K562 (cell line): ENCODE measurements around the gene MRPL42. TPM values are rescaled to one million over a fixed set of nuclear protein-coding genes. Genes with fewer than 3 reads are reported as not detected.
A peak's percentile ranks its signal among the peaks of the same experiment; 100 is the strongest.

Source experiments
- ADNP ChIP-seq: fragments of 200-800 bp; sonication (Bioruptor generic); IDR thresholded peaks from 2 replicates; pipeline ENCODE4 v1.6.1; 2016; ENCODE audit warnings: missing genetic modification characterization, missing compliant biosample characterization
- CLOCK ChIP-seq: fragments of 250-450 bp; sonication (Bioruptor Pico); IDR thresholded peaks from 2 replicates; pipeline ENCODE4 v1.4.0; 2020; ENCODE audit warnings: mild to moderate bottlenecking, moderate library complexity, borderline replicate concordance
- CREB1 ChIP-seq, 2 experiments: sonication (generic) in 1 of 2; formaldehyde crosslinking in 1 of 2; IDR thresholded peaks; 2 replicates each; pipeline versions ENCODE4 v1.6.1 to v1.8.0; 2012 to 2022; ENCODE audit warnings: inconsistent platforms in 1 of 2, mild to moderate bottlenecking in 1 of 2, missing genetic modification reagents in 1 of 2, moderate library complexity in 1 of 2
- CREM ChIP-seq: IDR thresholded peaks from 2 replicates; pipeline ENCODE4 v1.6.1; 2014; ENCODE audit warnings: antibody characterized with exemption, low read depth
- HDAC2 ChIP-seq: fragments of 450-650 bp; IDR thresholded peaks from 2 replicates; pipeline ENCODE4 v1.6.1; 2016; ENCODE audit warnings: mild to moderate bottlenecking
- HINFP ChIP-seq: fragments of 450-650 bp; conservative IDR thresholded peaks from 2 replicates; pipeline ENCODE4 v1.6.1; 2016; ENCODE audit warnings: missing genetic modification characterization, low read depth, mild to moderate bottlenecking, control low read depth, missing compliant biosample characterization
- IRF2 ChIP-seq: sonication (generic); formaldehyde crosslinking; IDR thresholded peaks from 2 replicates; pipeline ENCODE4 v1.8.1; 2022; ENCODE audit warnings: mild to moderate bottlenecking, missing genetic modification reagents
- KLF13 ChIP-seq: fragments of 450-650 bp; IDR thresholded peaks from 2 replicates; pipeline ENCODE4 v1.6.1; 2016; ENCODE audit warnings: missing genetic modification characterization, low read depth, mild to moderate bottlenecking, missing compliant biosample characterization, moderate library complexity, borderline replicate concordance
- MLLT1 ChIP-seq, 2 experiments: fragments of 450-650 bp; IDR thresholded peaks; 2 replicates each; pipeline ENCODE4 v1.6.1; 2016
- NCOR1 ChIP-seq: fragments of 450-650 bp; IDR thresholded peaks from 2 replicates; pipeline ENCODE4 v1.6.1; 2016; ENCODE audit warnings: mild to moderate bottlenecking, moderate library complexity
- POLR2A ChIP-seq: fragments of 450-650 bp; conservative IDR thresholded peaks from 2 replicates; pipeline ENCODE4 v1.6.1; 2016
- RAD51 ChIP-seq: fragments of 450-650 bp; IDR thresholded peaks from 2 replicates; pipeline ENCODE4 v1.7.1; 2016; ENCODE audit warnings: low read depth, mild to moderate bottlenecking, borderline replicate concordance
- SAP30 ChIP-seq: fragments of 200-600 bp; sonication (generic); IDR thresholded peaks from 2 replicates; pipeline ENCODE4 v1.6.1; 2012; ENCODE audit warnings: borderline replicate concordance, low read depth, mild to moderate bottlenecking, moderate library complexity, low read length, control low read depth, inconsistent platforms; ENCODE audit not compliant: insufficient read depth, poor library complexity, severe bottlenecking
- SNRNP70 ChIP-seq: fragments of 200-400 bp; formaldehyde crosslinking; optimal IDR thresholded peaks from 2 replicates; pipeline ENCODE3; 2017; ENCODE audit warnings: low read depth, low read length
- STAG1 ChIP-seq: sonication (generic); formaldehyde crosslinking; IDR thresholded peaks from 2 replicates; pipeline ENCODE4 v1.5.0; 2020; ENCODE audit warnings: missing genetic modification reagents, borderline replicate concordance
- TARDBP ChIP-seq: fragments of 450-650 bp; IDR thresholded peaks from 2 replicates; pipeline ENCODE4 v1.6.1; 2016
- XRCC4 ChIP-seq: IDR thresholded peaks from one replicate; pipeline ENCODE4 v1.6.1; 2011; ENCODE audit not compliant: insufficient read depth, insufficient read length; ENCODE audit errors: extremely low read depth
- ZBTB12 ChIP-seq: fragments of 250-450 bp; sonication (Bioruptor Pico); IDR thresholded peaks from 2 replicates; pipeline ENCODE4 v1.4.0; 2020
- ZNF165 ChIP-seq: fragments of 250-450 bp; sonication (Bioruptor Pico); IDR thresholded peaks from 2 replicates; pipeline ENCODE4 v1.4.0; 2020; ENCODE audit warnings: borderline replicate concordance
- ZNF232 ChIP-seq: sonication (generic); formaldehyde crosslinking; IDR thresholded peaks from 2 replicates; pipeline ENCODE4 v1.8.0; 2022; ENCODE audit warnings: mild to moderate bottlenecking, missing genetic modification reagents
- ZNF24 ChIP-seq: fragments of 450-650 bp; IDR thresholded peaks from 2 replicates; pipeline ENCODE4 v1.6.1; 2016
- ZNF274 ChIP-seq: IDR thresholded peaks from 2 replicates; pipeline ENCODE4 v1.6.1; 2011; ENCODE audit warnings: low read depth, mild to moderate bottlenecking, low read length, moderate library complexity, borderline replicate concordance
- ZNF316 ChIP-seq: fragments of 450-650 bp; IDR thresholded peaks from 2 replicates; pipeline ENCODE4 v1.6.1; 2016
- ZNF384 ChIP-seq: IDR thresholded peaks from 2 replicates; pipeline ENCODE4 v1.6.1; 2012; ENCODE audit warnings: low read depth, low read length, improper control_type of control experiment
- polyA plus RNA-seq, 8 experiments: library from polyadenylated mRNA; depleted of rRNA in 4 of 8; stranded (reverse) in 5 of 8; unstranded in 3 of 8; fragments of >200 nt; fragmentation: Nextera tagmentation in 2 of 8; fragmentation: Illumina TruSeq in 1 of 8; extraction: Ambion mirVana in 2 of 8; extraction: Trizol in 1 of 8; gene quantifications; 2 replicates each; pipeline versions ENCODE4 v1.2.1 to v1.2.3, GENCODE V29; 2011 to 2014; ENCODE audit warnings: inconsistent platforms in 1 of 8, missing spikeins in 1 of 8
- total RNA-seq, 7 experiments: library from RNA; depleted of rRNA in 6 of 7; stranded (reverse); fragments of >200 nt in 6 of 7; fragmentation: Illumina TruSeq in 2 of 7; extraction: Trizol in 2 of 7; gene quantifications; 2 replicates each; pipeline versions ENCODE4 v1.2.1 to v1.2.3, GENCODE V29; 2011 to 2021; ENCODE audit warnings: low replicate concordance in 1 of 7

The MRPL42 gene
- total and polyA plus RNA-seq, 9 of the 15 experiments (the other 6 are each of a cell fraction or from before 2014, with no cell fraction given) = 104 to 806 (median 218) TPM

- TF ChIP-seq CLOCK (CRISPR knock-in tag) = no peak
- TF ChIP-seq RAD51 = no peak
- no peak for TF ChIP-seq ZNF24
- peak; percentile 73 for TF ChIP-seq CREM
- TF ChIP-seq ZNF384 = peak; percentile 56
- TF ChIP-seq ZNF165 = no peak
- TF ChIP-seq ZNF274 = no peak
- no peak for TF ChIP-seq XRCC4
- TF ChIP-seq ZNF232 (CRISPR knock-in tag) = no peak
- no peak for TF ChIP-seq IRF2
- TF ChIP-seq ZBTB12 (CRISPR knock-in tag) = 0 out of 2 replicates have a peak, but pooled peaks have one; percentile 30
- no peak for TF ChIP-seq ZNF316
- TF ChIP-seq MLLT1 (IDR thresholded peaks at IDR 0.05) = no peak
- TF ChIP-seq KLF13 (tag) = no peak
- TF ChIP-seq HINFP = no peak
- no peak for TF ChIP-seq ADNP
- TF ChIP-seq POLR2A = no peak
- no peak for TF ChIP-seq SNRNP70
- no peak for TF ChIP-seq NCOR1
- no peak for TF ChIP-seq TARDBP
- TF ChIP-seq HDAC2 = no peak
- TF ChIP-seq CREB1 (IDR thresholded peaks at IDR 0.05) = no peak
- TF ChIP-seq CREB1 (CRISPR knock-in tag; IDR thresholded peaks at IDR 0.05) = 0 out of 2 replicates have a peak, but pooled peaks have one; percentile 40
- no peak for TF ChIP-seq SAP30
- no peak for TF ChIP-seq STAG1 (CRISPR knock-in tag)
Observed at GRCh38 chr12:93530358-93530757, 63.0 kb downstream of the MRPL42 start (continued).
